HG03280 (cell line): ENCODE results near the gene COL1A1.

Experiments
- ATAC-seq: cut with Tn5 transposase; IDR thresholded peaks from one replicate; pipeline ENCODE4 v1.9.1; 2021; ENCODE audit warnings: mild to moderate bottlenecking, moderate library complexity; ENCODE audit not compliant: unreplicated experiment

Gene COL1A1

GRCh38 chr17:50145532-50146229 is 55.8 kb downstream of the COL1A1 start:
- ATAC-seq = no peak

DNA sequence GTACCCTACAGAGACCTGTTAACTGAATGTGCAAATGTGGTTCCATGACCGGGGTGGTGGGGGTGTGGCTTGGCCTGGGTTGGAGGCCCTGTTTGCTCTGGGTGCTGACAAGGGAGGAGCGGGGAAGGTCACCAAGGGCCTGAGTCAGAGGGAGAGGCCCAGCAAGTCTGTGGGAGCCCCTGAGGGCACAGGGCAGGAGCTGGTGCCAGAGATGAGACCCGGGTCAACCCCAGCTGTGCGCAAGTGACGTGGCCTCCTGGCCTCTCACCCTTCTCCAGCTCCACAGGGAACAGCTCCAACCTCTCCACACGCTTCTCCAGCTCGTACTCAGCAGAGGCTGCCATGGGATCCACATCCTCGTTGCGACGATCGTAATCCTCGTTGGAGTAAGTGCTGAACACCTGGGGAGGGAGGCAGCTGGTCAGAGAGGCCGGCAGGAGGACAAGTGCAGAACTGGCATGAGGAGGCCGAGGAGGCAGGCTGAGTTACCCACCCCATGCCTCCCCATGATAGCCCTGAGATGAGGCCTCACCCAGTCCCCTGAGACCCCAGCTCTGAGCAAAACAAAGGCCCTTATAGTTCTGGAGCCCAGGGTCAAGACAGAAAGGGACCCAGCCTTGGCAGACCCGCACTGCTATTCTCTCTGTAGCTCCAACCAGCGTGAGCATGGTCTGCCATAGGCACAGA is 56.4 kb downstream of the COL1A1 start:
- ATAC-seq = no peak

DNA sequence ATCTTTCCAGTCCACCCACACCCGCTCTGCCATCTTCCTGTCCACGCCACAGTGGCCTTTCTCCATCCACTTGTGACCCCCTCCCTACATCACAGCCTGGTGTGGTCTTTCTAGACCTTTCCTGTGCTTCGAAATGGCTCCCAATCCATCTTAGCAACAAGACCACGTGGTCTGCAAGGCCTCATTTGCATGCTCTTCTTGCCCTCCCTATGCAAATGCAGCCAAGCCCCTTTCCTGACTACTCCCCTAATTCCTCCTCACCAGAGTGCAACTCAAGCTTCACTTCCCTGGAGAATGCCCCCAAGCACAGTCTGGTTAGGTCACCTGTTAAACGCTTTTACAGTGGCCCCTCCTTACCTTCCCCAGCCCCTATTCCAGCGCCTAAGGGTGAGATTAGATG is 57.1 kb downstream of the COL1A1 start:
- no peak for ATAC-seq

DNA sequence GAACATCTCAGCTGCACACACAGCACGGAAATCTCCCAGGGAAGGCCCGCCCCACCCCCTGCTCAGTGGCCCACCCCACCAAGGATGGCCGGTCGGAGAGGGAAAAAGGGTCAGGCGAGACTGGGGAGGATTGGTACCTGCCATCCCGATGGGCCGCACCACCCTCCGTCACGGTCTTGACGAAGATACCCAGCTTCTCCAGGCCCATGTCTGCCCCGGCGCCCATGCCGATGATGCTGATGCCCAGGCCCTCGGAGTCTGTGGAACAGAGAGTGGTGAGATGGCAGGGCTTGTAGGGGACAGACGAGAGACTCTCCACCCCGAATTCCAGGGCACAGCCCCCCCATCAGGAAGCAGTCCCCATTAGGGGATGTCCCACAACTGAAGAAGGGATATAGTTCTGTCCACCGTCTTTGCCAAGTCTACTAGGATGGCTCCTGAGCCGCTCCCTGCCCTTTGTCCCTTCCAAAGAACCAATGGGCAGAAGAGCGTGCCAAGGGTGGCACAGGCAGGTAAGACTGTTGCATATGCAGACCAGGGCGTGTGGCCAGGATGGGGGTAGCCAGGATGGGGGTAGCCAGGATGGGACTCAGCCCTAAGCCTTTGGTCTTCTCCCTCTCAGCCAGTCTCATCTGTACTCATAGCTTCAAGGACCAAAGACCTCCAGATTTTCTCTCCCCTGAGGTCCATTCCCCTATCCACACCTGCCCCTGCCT is 57.8 kb downstream of the COL1A1 start:
- ATAC-seq = no peak

- no peak for ATAC-seq
Measured at GRCh38 chr17:50141745-50142110, 59.7 kb downstream of the COL1A1 start.

GRCh38 chr17:50141026-50141744 is 60.2 kb downstream of the COL1A1 start:
- no peak for ATAC-seq

DNA sequence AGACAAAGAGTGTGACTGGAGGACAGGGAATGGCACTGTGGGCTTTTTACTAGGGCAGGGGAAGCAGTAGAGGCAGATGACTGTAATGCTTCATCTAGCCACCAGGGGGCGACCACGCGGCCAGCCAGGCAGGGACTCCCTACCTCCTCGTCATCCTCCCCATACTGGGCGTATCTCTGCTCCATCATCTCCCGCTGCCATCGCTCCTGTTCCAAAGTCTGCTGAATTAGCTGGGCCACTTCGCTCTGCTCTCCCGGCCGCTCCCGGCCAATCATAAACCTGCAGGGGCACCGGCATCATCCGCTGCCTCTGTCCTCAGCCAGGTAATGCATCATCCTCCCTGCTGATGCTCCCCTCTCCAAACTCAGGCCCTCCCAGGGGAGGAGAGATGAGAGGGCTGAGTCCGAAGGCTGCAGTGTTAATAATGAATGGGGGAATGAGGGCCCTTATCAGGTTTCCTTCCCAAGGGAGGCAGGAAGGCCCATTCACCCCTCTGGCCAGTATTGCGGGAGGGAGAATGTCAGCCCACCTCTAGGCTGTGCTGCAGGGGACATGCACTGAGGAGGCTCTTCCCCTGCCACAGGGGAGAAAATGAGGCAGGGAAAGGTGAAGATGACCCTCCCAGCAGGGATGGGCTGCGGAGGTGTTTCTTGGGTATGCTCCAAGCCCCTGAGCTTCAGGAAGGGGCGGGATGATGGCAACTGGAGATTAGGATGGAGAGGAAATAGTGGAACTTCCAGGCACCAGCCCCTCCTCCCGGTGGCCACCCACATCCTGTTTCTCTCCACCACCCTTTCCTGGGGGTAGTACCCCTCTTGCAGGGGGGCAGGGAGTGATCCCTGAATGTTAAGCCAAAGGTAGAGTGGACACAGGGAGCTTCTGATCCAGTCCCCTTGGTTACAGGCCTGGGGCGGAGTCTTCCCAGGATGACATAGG is 61.2 kb downstream of the COL1A1 start:
- ATAC-seq = peak; percentile 55

GRCh38 chr17:50139185-50139783 is 62.1 kb downstream of the COL1A1 start:
- no peak for ATAC-seq

- no peak for ATAC-seq
Measured at GRCh38 chr17:50137042-50137441, 64.4 kb downstream of the COL1A1 start.

GRCh38 chr17:50136096-50136687 is 65.2 kb downstream of the COL1A1 start:
- ATAC-seq = no peak

DNA sequence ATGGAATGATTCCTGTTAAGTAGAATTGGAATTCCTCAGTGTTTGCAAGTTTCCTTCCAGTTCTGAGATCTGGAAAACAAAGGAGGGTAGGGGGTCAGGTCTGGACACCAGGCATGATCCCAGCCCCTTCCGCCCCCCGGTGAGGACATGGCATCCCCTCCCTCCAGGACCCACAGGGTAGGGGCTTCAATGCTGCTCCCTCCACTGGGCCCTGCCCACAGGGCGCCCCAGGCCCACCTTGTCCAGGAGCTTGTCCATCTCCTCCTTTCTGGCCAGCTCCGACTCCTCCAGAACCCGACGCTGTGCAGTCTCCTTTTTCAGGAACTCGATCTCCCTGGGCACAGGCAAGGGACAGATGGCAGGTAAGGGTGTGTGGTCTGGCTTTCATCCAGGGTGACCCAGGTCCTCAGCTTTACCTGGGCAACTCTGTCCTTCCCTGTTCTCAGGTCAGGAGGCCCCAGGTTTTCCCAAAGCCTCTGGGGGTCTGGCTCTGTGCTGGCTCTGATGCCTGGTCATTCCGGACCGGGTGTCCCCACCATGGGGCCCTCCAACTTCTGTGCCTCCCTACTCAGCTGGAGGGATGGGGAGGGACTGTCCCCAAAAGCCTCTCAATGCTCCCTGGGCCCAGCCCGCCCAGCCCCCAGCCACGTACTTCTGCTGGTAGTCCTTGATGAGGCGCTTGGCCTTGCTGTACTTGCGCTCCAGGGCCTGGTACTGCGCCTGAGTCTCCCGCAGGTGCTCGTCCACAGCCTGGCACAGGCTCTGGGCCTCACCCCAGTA is 65.9 kb downstream of the COL1A1 start:
- ATAC-seq = no peak

DNA sequence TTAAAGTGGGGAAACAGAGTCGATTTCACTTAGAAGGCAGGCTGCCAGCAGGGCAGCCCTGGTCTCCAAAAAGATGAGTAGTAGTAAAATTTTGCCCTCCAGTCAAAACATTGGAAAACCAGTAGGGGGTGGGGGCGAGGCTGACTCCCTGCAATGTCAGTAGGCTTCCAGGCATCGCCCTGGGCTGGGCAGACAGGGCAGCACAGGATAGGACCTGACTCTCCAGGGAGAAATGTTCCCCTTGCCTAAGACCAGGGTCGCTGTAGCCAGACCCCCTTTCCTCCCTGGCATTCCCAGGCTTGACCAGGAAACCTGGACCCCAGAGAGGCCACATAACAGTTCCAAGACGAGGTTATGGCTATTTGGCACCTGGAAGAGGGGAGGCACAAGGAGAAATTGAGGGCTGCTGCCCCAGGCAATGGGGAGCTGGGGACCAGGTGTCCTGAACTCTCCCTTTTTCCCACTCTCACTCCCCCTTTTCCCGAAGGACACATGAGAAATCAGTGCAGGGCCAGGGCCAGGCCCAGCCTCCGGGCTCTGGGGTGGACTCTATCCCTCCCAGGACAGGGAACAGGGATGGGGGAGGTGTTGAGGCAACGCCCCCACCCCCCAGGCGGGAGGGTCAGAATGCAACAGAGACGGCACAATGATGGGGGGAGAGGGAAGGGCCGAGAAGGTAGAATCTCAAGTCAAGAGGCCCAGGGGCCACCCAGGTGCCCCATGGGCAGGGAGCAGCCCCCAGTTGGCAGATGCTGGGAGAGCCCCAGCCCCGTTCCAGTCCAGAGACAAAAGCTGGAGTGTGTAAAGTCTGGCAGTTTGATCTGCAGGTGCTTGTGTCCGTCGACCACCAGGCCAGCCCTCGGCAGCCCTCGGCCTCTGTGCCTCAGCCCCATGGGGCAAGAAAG is 67.0 kb downstream of the COL1A1 start:
- ATAC-seq = no peak

- no peak for ATAC-seq
Measured at GRCh38 chr17:50133769-50134099, 67.7 kb downstream of the COL1A1 start.
